Measurements from ENCODE around the gene STK39.
"Not testable (repeated sequence)": the region's sequence is repeated elsewhere in the genome, so short reads cannot be mapped to it uniquely, and the experiment has no call there.

Gene STK39

GRCh38 chr2:168247341-168248261 lies at the start of gene STK39:
STK39 (minus strand) TSS chr2:168247595; CDS start chr2:168247435, 160 bp downstream.
- peak; percentile 59 for DNase-seq (ENCODE audit: low read depth)

GRCh38 chr2:168295051-168295450 lies 47.7 kb upstream of the STK39 start:
- no peak for DNase-seq (ENCODE audit: low read depth)

GRCh38 chr2:168294409-168294808 lies 47.0 kb upstream of the STK39 start:
- no peak for DNase-seq (ENCODE audit: low read depth)

- DNase-seq (ENCODE audit: low read depth), result no peak
Observed at GRCh38 chr2:168293766-168294165, 46.4 kb upstream of the STK39 start.

- no peak for DNase-seq (ENCODE audit: low read depth)
Observed at GRCh38 chr2:168290391-168290790, 43.0 kb upstream of the STK39 start.

GRCh38 chr2:168289880-168290279 lies 42.5 kb upstream of the STK39 start:
- no peak for DNase-seq (ENCODE audit: low read depth)

- no peak for DNase-seq (ENCODE audit: low read depth)
Observed at GRCh38 chr2:168286535-168286934, 39.1 kb upstream of the STK39 start.

GRCh38 chr2:168278424-168278888 lies 31.1 kb upstream of the STK39 start:
- DNase-seq (ENCODE audit: low read depth), result peak; percentile 28

GRCh38 chr2:168277276-168277675 lies 29.9 kb upstream of the STK39 start:
- no peak for DNase-seq (ENCODE audit: low read depth)

GRCh38 chr2:168272225-168272624 lies 24.8 kb upstream of the STK39 start:
- DNase-seq (ENCODE audit: low read depth), result no peak

- DNase-seq (ENCODE audit: low read depth), result not testable (repeated sequence)
Observed at GRCh38 chr2:168262926-168263325, 15.5 kb upstream of the STK39 start.

GRCh38 chr2:168256448-168256847 lies 9.1 kb upstream of the STK39 start:
- DNase-seq (ENCODE audit: low read depth), result no peak

- DNase-seq (ENCODE audit: low read depth), result no peak
Observed at GRCh38 chr2:168255866-168256265, 8.5 kb upstream of the STK39 start.

GRCh38 chr2:168255103-168255502 lies 7.7 kb upstream of the STK39 start:
- no peak for DNase-seq (ENCODE audit: low read depth)

GRCh38 chr2:168254158-168254935 lies 7.0 kb upstream of the STK39 start:
- peak; percentile 26 for DNase-seq (ENCODE audit: low read depth)

- DNase-seq (ENCODE audit: low read depth), result no peak
Observed at GRCh38 chr2:168253379-168253778, 6.0 kb upstream of the STK39 start.

- DNase-seq (ENCODE audit: low read depth), result no peak
Observed at GRCh38 chr2:168252976-168253375, 5.6 kb upstream of the STK39 start.

GRCh38 chr2:168246483-168247340 lies 683 bp downstream of the STK39 start:
- DNase-seq (ENCODE audit: low read depth), result peak; percentile 36

GRCh38 chr2:168246072-168246482 lies 1.3 kb downstream of the STK39 start:
- no peak for DNase-seq (ENCODE audit: low read depth)

- DNase-seq (ENCODE audit: low read depth), result no peak
Observed at GRCh38 chr2:168245074-168245825, 2.1 kb downstream of the STK39 start.

GRCh38 chr2:168244318-168244717 lies 3.1 kb downstream of the STK39 start:
- DNase-seq (ENCODE audit: low read depth), result no peak

Measured in stromal cell of bone marrow (primary cell).